ENCODE results near the gene ZC3HAV1L. TPM values are rescaled to one million over a fixed set of nuclear protein-coding genes. Genes with fewer than 3 reads are reported as not detected.

The ZC3HAV1L gene
- total and polyA plus RNA-seq, 2 of the 8 experiments (the other 6 are each of a cell fraction or from before 2014, with no cell fraction given) = 5.2 to 7.0 TPM

- H3K4ac ChIP-seq (replicated peaks; ENCODE audit: insufficient read length, low read depth, low read length) = no peak overlapping the region
- no peaks in the 10 kb centered on the region for H4K20me1 ChIP-seq (replicated peaks in 1 of 2; ENCODE audit: control insufficient read depth in 1 of 2, insufficient read depth in 2 of 2, low read length in 2 of 2)
- no peak overlapping the region for H3K27ac ChIP-seq (ENCODE audit: low read depth, low read length)
- no peak overlapping the region for H3K4me2 ChIP-seq (ENCODE audit: insufficient read depth in 1 of 2, low read depth in 2 of 2, low read length in 2 of 2)
- no peak overlapping the region for H3K56ac ChIP-seq (replicated peaks; ENCODE audit: insufficient read length, low read depth, low read length)
- H3K79me2 ChIP-seq (ENCODE audit: control insufficient read depth in 1 of 2, insufficient read depth in 2 of 2, low read length in 2 of 2) = no peaks in the 10 kb centered on the region
- H4K91ac ChIP-seq (replicated peaks; ENCODE audit: insufficient read length, low read length) = no peak overlapping the region
- peaks cover 3% of the 10 kb centered on the region; the same call in 1 of the 2 replicates for H3K79me1 ChIP-seq (ENCODE audit: low read depth, low read length)
- H3K18ac ChIP-seq (ENCODE audit: extremely low read depth, low read length) = no peak overlapping the region
- no peak overlapping the region for H3K4me3 ChIP-seq (ENCODE audit: extremely low read depth in 1 of 4, insufficient read depth in 2 of 4, low read depth in 3 of 4, low read length in 4 of 4)
- H4K8ac ChIP-seq (ENCODE audit: extremely low read depth, insufficient read depth, low read length) = no peak overlapping the region
- H3K9ac ChIP-seq (replicated peaks in 1 of 4; ENCODE audit: extremely low read depth in 1 of 4, low read depth in 3 of 4, low read length in 3 of 4) = no peak overlapping the region
- H3K36me3 ChIP-seq (ENCODE audit: control insufficient read depth in 2 of 4, insufficient read depth in 4 of 4, low read length in 3 of 4) = peaks cover 5 to 17% (median 10%) of the 10 kb centered on the region in 4 experiments; a peak in 6 of 8 replicates
- H2BK15ac ChIP-seq (ENCODE audit: low read length) = no peak overlapping the region
- no peak overlapping the region for H2BK12ac ChIP-seq (ENCODE audit: low read depth, low read length)
- H2AK5ac ChIP-seq (ENCODE audit: low read depth, low read length) = no peak overlapping the region
- FAIRE-seq = no peak
- peaks cover 5 to 9% (median 7%) of the 10 kb centered on the region in 4 experiments; a peak in 5 of 7 replicates for H3K4me1 ChIP-seq (replicated peaks in 1 of 4; ENCODE audit: control insufficient read depth in 3 of 4, insufficient read depth in 4 of 4, low read length in 3 of 4)
- TF ChIP-seq ZNF274 (IDR thresholded peaks at IDR 0.05; ENCODE audit: borderline replicate concordance, extremely low read depth, low read length) (no peak), TAF1 (IDR thresholded peaks at IDR 0.05; ENCODE audit: low read depth, low read length) (no peak), SUZ12 (IDR thresholded peaks at IDR 0.05; ENCODE audit: low read length) (no peak), POU5F1 (IDR thresholded peaks at IDR 0.05; ENCODE audit: low read depth, low read length) (no peak), SIN3A (conservative IDR thresholded peaks at IDR 0.05 in 1 of 2, IDR thresholded peaks at IDR 0.05 in 1 of 2; ENCODE audit: low read depth in 1 of 2, low read length in 2 of 2) (no peak), RBBP5 (IDR thresholded peaks at IDR 0.05; ENCODE audit: borderline replicate concordance, low read depth, low read length) (no peak), BCL11A (IDR thresholded peaks at IDR 0.05; ENCODE audit: low read depth in 2 of 2, low read length in 2 of 2) (no peak), YY1 (IDR thresholded peaks at IDR 0.05; ENCODE audit: low read depth, low read length) (no peak)
- no peak overlapping the region for H4K5ac ChIP-seq (ENCODE audit: insufficient read length, low read depth, low read length)
- no peak overlapping the region for H2BK5ac ChIP-seq (ENCODE audit: low read depth, low read length)
- no peak overlapping the region for H3K23ac ChIP-seq (ENCODE audit: insufficient read length)
- H3K14ac ChIP-seq (ENCODE audit: insufficient read length) = no peak overlapping the region
- H3K23me2 ChIP-seq (ENCODE audit: low read depth, low read length) = peaks cover 10% of the 10 kb centered on the region; the same call in 1 of the 2 replicates
- no peaks in the 10 kb centered on the region for H3K9me3 ChIP-seq (ENCODE audit: insufficient read depth in 2 of 2, low read depth in 1 of 2, low read length in 1 of 2)
- no peak for DNase-seq (ENCODE audit: low read depth in 1 of 2, low spot score in 2 of 2)
- ChIA-PET POLR2A (ENCODE audit: partially characterized antibody) (interaction anchor here (0.7 to 1.7 kb wide), 4 partner anchors 9 to 21 kb away, joined by 3 read pairs; no protein-coding TSS in a partner anchor), CTCF (ENCODE audit: partially characterized antibody) (interaction anchor here (0.6 to 2.0 kb wide), 3 partner anchors 15 to 197 kb away, joined by 3 to 8 read pairs (median 4); no protein-coding TSS in a partner anchor)
- H2BK120ac ChIP-seq (replicated peaks; ENCODE audit: low read depth, low read length) = no peak overlapping the region
- H3K27me3 ChIP-seq (replicated peaks in 1 of 4; ENCODE audit: control insufficient read depth in 3 of 4, extremely low read depth in 1 of 4, insufficient read depth in 3 of 4, low read length in 3 of 4) = peaks cover 0 to 2% (median 0%) of the 10 kb centered on the region in 4 experiments; a peak in 2 of 7 replicates
- no peak overlapping the region for H2BK20ac ChIP-seq (ENCODE audit: low read length)
- no peak overlapping the region for H2AFZ ChIP-seq (ENCODE audit: low read length)
- WGBS, 2 experiments (ENCODE audit: extremely low coverage in 1 of 2, insufficient coverage in 1 of 2, insufficient read length in 1 of 2, insufficient replicate concordance in 2 of 2, low coverage in 1 of 2, low lambda C conversion rate in 2 of 2, missing lambda C conversion rate in 1 of 2) = 95% methylated on average over 6 of the region's 6 CpGs; no CpG with 5 or more reads in 1 of the 2 experiments
These were observed 2.3 kb downstream of the ZC3HAV1L start for GRCh38 chr7:139033346-139034114.
